PC-3 (cell line): ENCODE data around the gene DNAH1.

ENCODE experiments used
- EZH2 ChIP-seq: fragments of 300-600 bp; sonication (generic); IDR thresholded peaks from one replicate; pipeline ENCODE4 v1.6.1; 2017; ENCODE audit warnings: antibody characterized with exemption, mild to moderate bottlenecking, low read length; ENCODE audit not compliant: unreplicated experiment
- EZH2phosphoT487 ChIP-seq: fragments of 300-600 bp; sonication (generic); IDR thresholded peaks from 2 replicates; pipeline ENCODE4 v1.6.1; 2018; ENCODE audit warnings: mild to moderate bottlenecking, antibody characterized with exemption, low read length, borderline replicate concordance
- TF ChIP-seq, protein P1 (sequence below): fragments of 300-600 bp; sonication (generic); conservative IDR thresholded peaks from 2 replicates; pipeline ENCODE4 v1.5.1; 2017; ENCODE audit warnings: antibody characterized with exemption, low read depth, mild to moderate bottlenecking, low read length

DNA sequence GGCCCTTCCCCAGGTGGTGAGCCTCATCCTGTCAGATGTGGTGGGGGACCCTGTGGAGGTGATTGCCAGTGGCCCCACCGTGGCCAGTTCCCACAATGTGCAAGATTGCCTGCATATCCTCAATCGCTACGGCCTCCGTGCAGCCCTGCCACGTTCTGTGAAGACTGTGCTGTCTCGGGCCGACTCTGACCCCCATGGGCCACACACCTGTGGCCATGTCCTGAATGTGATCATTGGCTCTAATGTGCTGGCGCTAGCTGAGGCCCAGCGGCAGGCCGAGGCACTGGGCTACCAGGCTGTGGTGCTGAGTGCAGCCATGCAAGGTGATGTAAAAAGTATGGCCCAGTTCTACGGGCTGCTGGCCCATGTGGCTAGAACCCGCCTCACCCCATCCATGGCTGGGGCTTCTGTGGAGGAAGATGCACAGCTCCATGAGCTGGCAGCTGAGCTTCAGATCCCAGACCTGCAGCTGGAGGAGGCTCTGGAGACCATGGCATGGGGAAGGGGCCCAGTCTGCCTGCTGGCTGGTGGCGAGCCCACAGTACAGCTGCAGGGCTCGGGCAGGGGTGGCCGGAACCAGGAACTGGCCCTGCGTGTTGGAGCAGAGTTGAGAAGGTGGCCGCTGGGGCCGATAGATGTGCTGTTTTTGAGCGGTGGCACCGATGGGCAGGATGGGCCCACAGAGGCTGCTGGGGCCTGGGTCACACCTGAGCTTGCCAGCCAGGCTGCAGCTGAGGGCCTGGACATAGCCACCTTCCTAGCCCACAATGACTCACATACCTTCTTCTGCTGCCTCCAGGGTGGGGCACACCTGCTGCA lies 23.7 kb upstream of the DNAH1 start:
- TF ChIP-seq, protein P1, sequence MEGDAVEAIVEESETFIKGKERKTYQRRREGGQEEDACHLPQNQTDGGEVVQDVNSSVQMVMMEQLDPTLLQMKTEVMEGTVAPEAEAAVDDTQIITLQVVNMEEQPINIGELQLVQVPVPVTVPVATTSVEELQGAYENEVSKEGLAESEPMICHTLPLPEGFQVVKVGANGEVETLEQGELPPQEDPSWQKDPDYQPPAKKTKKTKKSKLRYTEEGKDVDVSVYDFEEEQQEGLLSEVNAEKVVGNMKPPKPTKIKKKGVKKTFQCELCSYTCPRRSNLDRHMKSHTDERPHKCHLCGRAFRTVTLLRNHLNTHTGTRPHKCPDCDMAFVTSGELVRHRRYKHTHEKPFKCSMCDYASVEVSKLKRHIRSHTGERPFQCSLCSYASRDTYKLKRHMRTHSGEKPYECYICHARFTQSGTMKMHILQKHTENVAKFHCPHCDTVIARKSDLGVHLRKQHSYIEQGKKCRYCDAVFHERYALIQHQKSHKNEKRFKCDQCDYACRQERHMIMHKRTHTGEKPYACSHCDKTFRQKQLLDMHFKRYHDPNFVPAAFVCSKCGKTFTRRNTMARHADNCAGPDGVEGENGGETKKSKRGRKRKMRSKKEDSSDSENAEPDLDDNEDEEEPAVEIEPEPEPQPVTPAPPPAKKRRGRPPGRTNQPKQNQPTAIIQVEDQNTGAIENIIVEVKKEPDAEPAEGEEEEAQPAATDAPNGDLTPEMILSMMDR: no peak
- TF ChIP-seq EZH2phosphoT487 (no peak), EZH2 (no peak)
